Activated naive CD8-positive, alpha-beta T cell (primary cell): ENCODE measurements around the gene DHFR.
A peak's percentile ranks its signal among the peaks of the same experiment; 100 is the strongest.

Source experiments
- H3K27ac Mint-ChIP-seq: one replicate; pipeline ENCODE4 v1.8.0; 2021; ENCODE audit warnings: mixed read lengths
- H3K27me3 Mint-ChIP-seq: one replicate; pipeline ENCODE4 v1.8.0; 2021; ENCODE audit warnings: mixed read lengths
- H3K36me3 Mint-ChIP-seq: one replicate; pipeline ENCODE4 v1.8.0; 2021; ENCODE audit warnings: mixed read lengths
- H3K4me1 Mint-ChIP-seq: one replicate; pipeline ENCODE4 v1.8.0; 2021; ENCODE audit warnings: low read depth, mixed read lengths
- H3K4me3 Mint-ChIP-seq: one replicate; pipeline ENCODE4 v1.8.0; 2021; ENCODE audit warnings: mild to moderate bottlenecking, mixed read lengths
- H3K9me3 Mint-ChIP-seq: one replicate; pipeline ENCODE4 v1.8.0; 2021; ENCODE audit warnings: low read depth, mixed read lengths

Gene DHFR

DNA sequence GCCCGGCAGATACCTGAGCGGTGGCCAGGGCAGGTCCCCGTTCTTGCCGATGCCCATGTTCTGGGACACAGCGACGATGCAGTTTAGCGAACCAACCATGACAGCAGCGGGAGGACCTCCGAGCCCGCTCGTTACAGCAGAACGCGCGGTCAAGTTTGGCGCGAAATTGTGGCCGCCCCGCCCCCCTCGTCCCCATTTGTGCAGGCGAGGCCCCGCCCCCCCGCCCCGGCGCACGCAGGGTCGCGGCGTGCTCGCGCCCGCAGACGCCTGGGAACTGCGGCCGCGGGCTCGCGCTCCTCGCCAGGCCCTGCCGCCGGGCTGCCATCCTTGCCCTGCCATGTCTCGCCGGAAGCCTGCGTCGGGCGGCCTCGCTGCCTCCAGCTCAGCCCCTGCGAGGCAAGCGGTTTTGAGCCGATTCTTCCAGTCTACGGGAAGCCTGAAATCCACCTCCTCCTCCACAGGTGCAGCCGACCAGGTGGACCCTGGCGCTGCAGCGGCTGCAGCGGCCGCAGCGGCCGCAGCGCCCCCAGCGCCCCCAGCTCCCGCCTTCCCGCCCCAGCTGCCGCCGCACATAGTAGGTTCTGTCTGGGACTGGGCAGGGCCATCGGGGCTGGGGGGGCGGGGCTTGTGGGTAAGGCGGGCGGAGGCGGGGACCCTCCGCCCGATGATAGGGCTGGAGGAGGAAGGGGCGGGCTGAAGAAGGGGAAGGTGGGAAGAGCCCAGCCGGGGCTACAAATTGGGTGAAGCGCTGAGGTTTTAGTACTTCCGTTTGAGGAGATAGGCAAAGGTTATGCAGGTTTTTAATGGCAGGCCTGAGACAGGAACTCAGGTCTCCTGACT is at the start of gene DHFR, which contains the start of gene MSH3:
TSS of gene DHFR (minus strand) at position 593 of the 840 bp plus-strand sequence. CDS start at position 99, 494 bp downstream.
TSS of gene MSH3 (plus strand) at position 262 of the 840 bp plus-strand sequence. CDS start at position 338, 76 bp downstream.
- Mint-ChIP-seq H3K9me3 (no peaks in the 10 kb centered on the region), H3K27me3 (no peaks in the 10 kb centered on the region), H3K36me3 (peaks cover 9% of the 10 kb centered on the region), H3K4me3 (peak within 1 kb of the TSS; percentile 95), H3K27ac (peak within 1 kb of the TSS; percentile 98), H3K4me1 (peaks cover 31% of the 10 kb centered on the region)

DNA sequence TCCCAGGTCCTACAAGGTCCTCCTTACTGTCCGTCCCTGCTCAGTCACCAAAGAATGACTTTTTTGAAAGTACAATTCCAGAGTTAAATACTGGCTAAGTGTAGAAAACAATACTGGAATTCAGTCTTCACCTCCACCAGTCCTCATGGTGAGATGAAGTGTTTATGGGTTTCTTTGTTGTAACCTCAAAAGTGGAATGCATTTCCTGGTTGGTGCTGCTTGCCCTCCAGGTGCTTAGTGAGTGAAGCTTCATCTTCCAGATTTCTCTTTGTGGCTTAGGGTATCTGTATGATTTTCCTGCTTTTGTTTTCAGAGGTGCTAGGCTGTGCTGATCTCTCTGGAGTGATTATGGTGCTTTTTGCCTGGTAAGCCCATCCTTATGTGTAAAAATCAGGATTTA is 49.4 kb upstream of the DHFR start:
- Mint-ChIP-seq H3K27ac (no peak overlapping the region), H3K4me3 (no peak overlapping the region), H3K36me3 (peaks cover 11% of the 10 kb centered on the region), H3K27me3 (no peaks in the 10 kb centered on the region), H3K4me1 (peaks cover 17% of the 10 kb centered on the region), H3K9me3 (no peaks in the 10 kb centered on the region)

DNA sequence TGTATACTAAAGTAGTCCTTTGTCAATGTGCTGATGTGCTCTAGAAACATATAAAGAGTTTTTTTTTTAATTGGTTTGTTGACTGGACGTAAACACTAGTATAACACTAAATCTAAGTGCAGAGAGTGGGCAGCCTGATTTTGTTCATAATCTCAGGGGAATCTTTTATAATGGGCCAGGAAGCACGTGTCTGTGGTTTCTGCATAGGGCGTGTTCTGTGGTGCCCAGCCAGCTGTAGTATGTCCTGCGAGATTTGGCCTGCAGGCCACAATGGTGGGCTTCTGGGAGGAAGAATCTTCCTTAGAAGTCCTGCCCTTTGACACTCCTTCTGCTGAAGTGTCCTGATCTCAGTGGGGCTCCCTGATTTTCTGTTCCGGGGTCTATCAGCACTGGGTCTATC is 49.0 kb upstream of the DHFR start:
- Mint-ChIP-seq H3K27me3 (no peaks in the 10 kb centered on the region), H3K27ac (no peak overlapping the region), H3K4me1 (peaks cover 17% of the 10 kb centered on the region), H3K9me3 (no peaks in the 10 kb centered on the region), H3K4me3 (no peak overlapping the region), H3K36me3 (peaks cover 11% of the 10 kb centered on the region)

- Mint-ChIP-seq H3K4me3 (no peak overlapping the region), H3K9me3 (no peaks in the 10 kb centered on the region), H3K4me1 (peaks cover 17% of the 10 kb centered on the region), H3K27ac (no peak overlapping the region), H3K27me3 (no peaks in the 10 kb centered on the region), H3K36me3 (peaks cover 12% of the 10 kb centered on the region)
These were observed 48.5 kb upstream of the DHFR start for GRCh38 chr5:80703291-80703690.

- no peaks in the 10 kb centered on the region for H3K9me3 Mint-ChIP-seq
- H3K27ac Mint-ChIP-seq, result no peak overlapping the region
- peaks cover 17% of the 10 kb centered on the region for H3K4me1 Mint-ChIP-seq
- no peaks in the 10 kb centered on the region for H3K27me3 Mint-ChIP-seq
- H3K36me3 Mint-ChIP-seq, result peaks cover 15% of the 10 kb centered on the region
- H3K4me3 Mint-ChIP-seq, result no peak overlapping the region
These were observed 46.8 kb upstream of the DHFR start for GRCh38 chr5:80701597-80701996.

DNA sequence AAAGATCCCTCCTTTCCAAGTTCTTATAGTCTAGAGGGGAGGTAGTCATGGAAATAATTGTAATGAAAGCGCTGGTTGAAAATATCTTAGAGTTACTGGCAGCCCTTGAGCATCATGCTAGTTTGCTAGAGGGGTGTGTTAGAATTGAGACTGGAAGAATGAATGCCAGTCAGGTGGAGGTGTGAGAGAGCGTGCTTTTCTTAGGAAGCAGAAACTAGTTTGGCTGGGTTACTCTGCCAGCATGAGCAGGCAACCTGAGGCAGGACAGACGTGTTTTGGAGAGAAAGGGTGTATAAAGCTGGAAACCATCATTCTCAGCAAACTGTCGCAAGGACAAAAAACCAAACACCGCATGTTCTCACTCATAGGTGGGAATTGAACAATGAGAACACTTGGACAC is 43.6 kb upstream of the DHFR start:
- Mint-ChIP-seq H3K36me3 (peaks cover 20% of the 10 kb centered on the region), H3K9me3 (no peaks in the 10 kb centered on the region), H3K4me1 (peaks cover 13% of the 10 kb centered on the region), H3K27ac (no peak overlapping the region), H3K4me3 (no peak overlapping the region), H3K27me3 (no peaks in the 10 kb centered on the region)

- Mint-ChIP-seq H3K9me3 (no peaks in the 10 kb centered on the region), H3K27ac (no peak overlapping the region), H3K36me3 (peaks cover 19% of the 10 kb centered on the region), H3K27me3 (no peaks in the 10 kb centered on the region), H3K4me1 (peaks cover 12% of the 10 kb centered on the region), H3K4me3 (no peak overlapping the region)
These were observed 42.3 kb upstream of the DHFR start for GRCh38 chr5:80697100-80697499.

GRCh38 chr5:80696450-80696849 is 41.7 kb upstream of the DHFR start:
- Mint-ChIP-seq H3K27me3 (no peaks in the 10 kb centered on the region), H3K9me3 (no peaks in the 10 kb centered on the region), H3K27ac (no peak overlapping the region)

DNA sequence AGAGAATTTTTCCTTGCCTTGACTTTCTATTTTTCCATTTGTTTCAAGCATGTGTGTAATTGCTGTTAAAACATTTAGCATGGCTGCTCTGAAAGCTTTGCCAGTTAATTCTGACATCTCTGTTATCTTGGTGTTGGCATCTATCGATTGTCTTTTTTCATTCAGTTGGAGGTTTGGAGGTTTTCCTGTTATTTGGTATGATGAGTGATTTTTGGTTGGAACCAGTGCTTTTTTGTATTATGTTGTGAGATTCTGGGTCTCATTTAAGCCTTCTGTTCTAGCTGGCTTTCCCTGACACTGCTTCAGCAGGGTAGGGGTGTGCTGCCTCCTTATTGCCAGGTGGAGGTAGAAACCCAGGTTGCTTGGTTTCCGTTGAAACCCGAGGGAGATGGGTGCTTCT is 40.9 kb upstream of the DHFR start:
- Mint-ChIP-seq H3K36me3 (peaks cover 14% of the 10 kb centered on the region), H3K4me3 (no peak overlapping the region), H3K27ac (no peak overlapping the region), H3K4me1 (peaks cover 10% of the 10 kb centered on the region), H3K27me3 (no peaks in the 10 kb centered on the region), H3K9me3 (no peaks in the 10 kb centered on the region)

More at GRCh38 chr5:80696450-80696849, 41.7 kb upstream of the DHFR start:
- Mint-ChIP-seq H3K36me3 (peaks cover 15% of the 10 kb centered on the region), H3K4me3 (no peak overlapping the region), H3K4me1 (peaks cover 11% of the 10 kb centered on the region)

GRCh38 chr5:80689627-80690026 is 34.8 kb upstream of the DHFR start:
- Mint-ChIP-seq H3K4me3 (no peak overlapping the region), H3K27ac (no peak overlapping the region), H3K27me3 (no peaks in the 10 kb centered on the region), H3K4me1 (peaks cover 12% of the 10 kb centered on the region), H3K9me3 (no peaks in the 10 kb centered on the region), H3K36me3 (peaks cover 6% of the 10 kb centered on the region)

DNA sequence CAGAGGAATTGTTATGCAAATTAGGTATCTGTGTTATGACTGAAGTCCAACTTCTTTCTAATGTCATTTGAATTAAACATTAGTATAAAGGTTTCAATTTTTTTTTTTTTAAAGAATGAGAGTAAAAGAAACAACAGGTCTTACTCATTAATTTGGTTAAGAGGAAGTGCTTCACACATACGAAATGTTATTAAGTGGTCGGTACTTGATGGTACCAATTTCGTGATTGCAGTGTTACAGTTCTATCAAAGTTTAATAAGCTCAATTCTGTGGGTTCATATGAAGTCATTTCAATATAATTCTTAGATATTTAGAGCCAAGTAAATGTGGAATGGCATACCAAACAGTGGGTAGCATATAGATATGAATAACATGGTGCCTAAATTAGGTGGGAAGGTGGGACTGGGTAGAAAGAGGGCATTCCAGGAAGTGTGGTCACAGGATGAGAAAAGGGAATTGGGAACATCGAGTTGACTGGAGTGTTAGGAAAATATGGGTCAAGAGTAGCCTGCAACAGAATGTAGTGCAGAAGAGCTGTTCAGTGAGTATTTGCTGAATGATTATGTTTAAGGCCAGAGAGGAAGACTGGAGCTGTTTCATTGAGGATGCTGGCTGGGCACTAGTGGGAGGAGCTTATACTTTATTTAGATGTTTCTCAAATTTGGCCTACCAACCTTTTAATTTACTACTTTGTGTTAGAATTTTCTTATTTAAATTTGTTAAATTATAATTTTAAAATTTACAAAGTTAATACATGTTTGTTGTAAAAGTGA is 34.1 kb upstream of the DHFR start:
- Mint-ChIP-seq H3K27ac (peak overlapping the region; percentile 29), H3K4me3 (no peak overlapping the region), H3K4me1 (peaks cover 10% of the 10 kb centered on the region), H3K27me3 (no peaks in the 10 kb centered on the region), H3K36me3 (peaks cover 4% of the 10 kb centered on the region), H3K9me3 (no peaks in the 10 kb centered on the region)

GRCh38 chr5:80686757-80687156 is 32.0 kb upstream of the DHFR start:
- peaks cover 7% of the 10 kb centered on the region for H3K36me3 Mint-ChIP-seq
- H3K27ac Mint-ChIP-seq, result no peak overlapping the region
- H3K9me3 Mint-ChIP-seq, result no peaks in the 10 kb centered on the region
- no peaks in the 10 kb centered on the region for H3K27me3 Mint-ChIP-seq
- H3K4me1 Mint-ChIP-seq, result peaks cover 10% of the 10 kb centered on the region
- no peak overlapping the region for H3K4me3 Mint-ChIP-seq

DNA sequence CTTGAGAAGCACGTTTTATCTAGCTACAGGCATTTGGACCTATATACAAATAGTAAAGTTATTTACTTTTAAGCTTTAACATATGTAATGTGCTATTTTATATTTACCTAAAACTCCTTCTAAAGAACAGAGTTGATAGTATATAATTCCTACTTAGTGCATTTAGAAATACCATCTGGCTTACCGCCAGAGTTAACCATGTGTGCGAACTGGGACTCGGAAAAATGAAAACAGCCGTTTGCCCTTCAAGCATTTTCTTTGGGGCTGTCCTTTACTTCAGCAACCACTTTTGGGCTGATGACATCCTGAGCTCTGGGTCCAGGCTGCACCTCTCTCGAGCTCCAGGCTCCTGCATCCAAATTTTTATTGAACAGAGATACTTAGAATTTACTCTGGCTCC is 21.9 kb upstream of the DHFR start:
- H3K36me3 Mint-ChIP-seq, result peaks cover 19% of the 10 kb centered on the region
- H3K4me3 Mint-ChIP-seq, result no peak overlapping the region
- no peaks in the 10 kb centered on the region for H3K9me3 Mint-ChIP-seq
- H3K27ac Mint-ChIP-seq, result no peak overlapping the region
- H3K27me3 Mint-ChIP-seq, result no peaks in the 10 kb centered on the region
- H3K4me1 Mint-ChIP-seq, result no peaks in the 10 kb centered on the region

- H3K27ac Mint-ChIP-seq, result no peak overlapping the region
- peaks cover 13% of the 10 kb centered on the region for H3K36me3 Mint-ChIP-seq
- no peak overlapping the region for H3K4me3 Mint-ChIP-seq
- peaks cover 3% of the 10 kb centered on the region for H3K4me1 Mint-ChIP-seq
- H3K9me3 Mint-ChIP-seq, result no peaks in the 10 kb centered on the region
- no peaks in the 10 kb centered on the region for H3K27me3 Mint-ChIP-seq
These were observed 17.5 kb upstream of the DHFR start for GRCh38 chr5:80672140-80672736.
